ENCODE measurements around the gene GARS1. TPM values are rescaled to one million over a fixed set of nuclear protein-coding genes. Genes with fewer than 3 reads are reported as not detected.

Gene GARS1
- total RNA-seq, 2 experiments from 2014 or later, result 185 to 189 TPM

GRCh38 chr7:30659312-30659711 is 64.6 kb downstream of the GARS1 start:
- no peaks in the 10 kb centered on the region for H3K27me3 Mint-ChIP-seq (ENCODE audit: low read depth)
- H3K27ac Mint-ChIP-seq, result no peak overlapping the region
- ChIA-PET CTCF (no interaction called here), POLR2A (no interaction called here)
- no peaks in the 10 kb centered on the region for H3K9me3 Mint-ChIP-seq (ENCODE audit: insufficient read depth)
- DNase-seq, result no peak
- no peak for ATAC-seq
- no peaks in the 10 kb centered on the region for H3K4me1 Mint-ChIP-seq (ENCODE audit: low read depth)
- H3K4me3 Mint-ChIP-seq, result no peak overlapping the region
- H3K36me3 Mint-ChIP-seq (ENCODE audit: low read depth), result no peaks in the 10 kb centered on the region

DNA sequence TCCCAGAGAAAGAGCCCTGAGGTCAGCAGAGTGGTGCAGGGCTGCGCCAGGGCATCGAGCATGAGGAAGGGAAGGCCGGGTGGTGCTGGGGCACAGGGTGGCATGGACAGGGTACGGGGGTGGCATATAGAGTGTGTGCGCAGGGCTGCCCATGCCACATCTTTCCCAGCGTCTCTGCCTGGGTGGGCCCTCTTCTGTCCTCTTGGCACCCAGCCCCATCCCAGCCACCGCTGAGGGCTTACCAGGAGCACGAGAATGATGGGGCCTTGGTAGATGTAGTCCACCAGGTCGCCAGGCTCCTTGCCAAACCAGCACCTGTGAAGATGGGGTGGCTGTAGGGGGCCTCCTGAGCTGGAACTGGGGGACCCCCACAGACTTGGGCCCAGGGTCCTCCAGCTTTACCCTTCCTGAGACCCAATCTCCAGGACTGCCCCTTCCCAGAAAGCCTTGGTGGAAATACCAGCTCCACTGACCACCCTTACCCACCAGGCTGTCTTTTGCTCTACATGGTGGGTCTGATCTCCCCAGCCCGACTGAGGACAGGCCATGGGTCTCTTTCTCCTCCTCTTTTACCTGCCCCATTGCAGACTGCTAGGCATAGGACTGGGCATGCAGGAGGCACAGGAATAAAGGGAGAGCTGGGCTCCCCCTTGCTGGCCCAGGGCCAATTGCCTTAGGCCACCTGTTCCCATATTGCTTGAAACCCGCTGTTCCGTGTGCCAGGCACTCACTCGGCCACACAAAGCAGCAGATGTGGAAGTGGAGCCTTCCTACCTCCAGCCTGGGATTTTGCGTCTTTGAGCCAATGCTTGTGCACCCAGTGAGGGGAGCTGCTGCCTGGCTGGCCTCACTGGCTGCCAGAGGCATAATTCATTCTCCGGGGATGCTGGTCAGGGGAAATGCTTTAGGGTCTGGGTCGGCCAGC is 65.9 kb downstream of the GARS1 start:
- CTCF ChIA-PET, result no interaction called here

DNA sequence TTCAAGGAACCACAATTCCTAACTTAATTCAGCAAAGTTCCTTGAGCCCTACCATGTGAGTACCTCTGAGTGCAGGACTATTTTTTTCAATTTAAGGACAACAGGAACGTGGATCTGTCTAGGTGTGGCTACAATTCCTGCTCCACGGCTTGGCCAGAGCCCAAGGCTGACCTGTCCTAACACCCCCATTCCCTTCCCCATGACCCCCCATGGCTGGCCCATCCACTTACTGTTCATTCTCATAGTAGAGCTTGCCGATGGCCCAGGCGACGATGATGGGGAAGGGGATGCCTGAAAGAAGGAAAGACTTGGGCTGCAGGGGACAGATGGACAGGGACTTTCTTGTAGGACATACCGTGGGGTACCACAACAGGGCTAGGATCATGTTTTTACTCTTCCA is 67.2 kb downstream of the GARS1 start:
- DNase-seq, result no peak
- Mint-ChIP-seq H3K27me3 (ENCODE audit: low read depth) (no peaks in the 10 kb centered on the region), H3K36me3 (ENCODE audit: low read depth) (no peaks in the 10 kb centered on the region), H3K27ac (no peak overlapping the region), H3K9me3 (ENCODE audit: insufficient read depth) (no peaks in the 10 kb centered on the region), H3K4me3 (no peak overlapping the region), H3K4me1 (ENCODE audit: low read depth) (no peaks in the 10 kb centered on the region)
- CTCF ChIA-PET, result no interaction called here
- POLR2A ChIA-PET, result no interaction called here
- no peak for ATAC-seq

More for the DNA sequence above, 65.9 kb downstream of the GARS1 start:
- H3K4me1 Mint-ChIP-seq (ENCODE audit: low read depth), result no peaks in the 10 kb centered on the region
- no peak overlapping the region for H3K4me3 Mint-ChIP-seq
- no peaks in the 10 kb centered on the region for H3K9me3 Mint-ChIP-seq (ENCODE audit: insufficient read depth)
- DNase-seq (no peak), ATAC-seq (no peak)
- no peaks in the 10 kb centered on the region for H3K36me3 Mint-ChIP-seq (ENCODE audit: low read depth)
- POLR2A ChIA-PET, result no interaction called here
- H3K27me3 Mint-ChIP-seq (ENCODE audit: low read depth), result no peaks in the 10 kb centered on the region
- H3K27ac Mint-ChIP-seq, result no peak overlapping the region

- no peak overlapping the region for H3K4me3 Mint-ChIP-seq
- H3K4me1 Mint-ChIP-seq (ENCODE audit: low read depth), result no peaks in the 10 kb centered on the region
- CTCF ChIA-PET, result interaction anchor here (1.1 to 1.5 kb wide), 3 partner anchors 12 to 98 kb away, joined by 3 read pairs; no protein-coding TSS in a partner anchor
- no peak overlapping the region for H3K27ac Mint-ChIP-seq
- no peaks in the 10 kb centered on the region for H3K27me3 Mint-ChIP-seq (ENCODE audit: low read depth)
- DNase-seq (no peak), ATAC-seq (no peak)
- POLR2A ChIA-PET, result no interaction called here
- H3K36me3 Mint-ChIP-seq (ENCODE audit: low read depth), result no peaks in the 10 kb centered on the region
- H3K9me3 Mint-ChIP-seq (ENCODE audit: insufficient read depth), result no peaks in the 10 kb centered on the region
Measured at GRCh38 chr7:30662431-30662939, 67.8 kb downstream of the GARS1 start.

DNA sequence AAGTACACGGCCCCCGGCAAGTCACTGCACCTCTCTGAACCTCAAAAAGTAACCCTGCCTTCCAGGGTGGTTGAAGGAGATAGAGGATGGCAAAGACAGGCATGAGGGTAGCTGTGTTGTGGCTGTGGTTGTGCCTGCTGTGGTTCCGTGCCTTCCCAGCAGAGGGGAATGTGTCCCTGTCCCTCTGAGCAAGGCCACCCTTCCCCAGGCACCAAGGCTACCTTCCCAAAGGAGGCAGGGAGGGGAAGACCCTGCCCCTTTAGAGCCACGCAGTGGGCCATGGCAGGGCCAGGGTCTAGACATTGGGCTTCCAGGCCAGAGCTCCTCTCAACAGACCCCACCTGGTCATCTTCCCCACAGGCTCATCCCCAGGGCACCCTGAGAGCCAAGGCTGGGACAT is 68.7 kb downstream of the GARS1 start:
- POLR2A ChIA-PET, result no interaction called here
- Mint-ChIP-seq H3K27ac (no peak overlapping the region), H3K27me3 (ENCODE audit: low read depth) (no peaks in the 10 kb centered on the region), H3K4me3 (no peak overlapping the region), H3K4me1 (ENCODE audit: low read depth) (no peaks in the 10 kb centered on the region), H3K36me3 (ENCODE audit: low read depth) (no peaks in the 10 kb centered on the region), H3K9me3 (ENCODE audit: insufficient read depth) (no peaks in the 10 kb centered on the region)
- DNase-seq (no peak), ATAC-seq (no peak)
- CTCF ChIA-PET, result interaction anchor here (1.1 to 1.5 kb wide), 3 partner anchors 13 to 99 kb away, joined by 3 read pairs; no protein-coding TSS in a partner anchor

DNA sequence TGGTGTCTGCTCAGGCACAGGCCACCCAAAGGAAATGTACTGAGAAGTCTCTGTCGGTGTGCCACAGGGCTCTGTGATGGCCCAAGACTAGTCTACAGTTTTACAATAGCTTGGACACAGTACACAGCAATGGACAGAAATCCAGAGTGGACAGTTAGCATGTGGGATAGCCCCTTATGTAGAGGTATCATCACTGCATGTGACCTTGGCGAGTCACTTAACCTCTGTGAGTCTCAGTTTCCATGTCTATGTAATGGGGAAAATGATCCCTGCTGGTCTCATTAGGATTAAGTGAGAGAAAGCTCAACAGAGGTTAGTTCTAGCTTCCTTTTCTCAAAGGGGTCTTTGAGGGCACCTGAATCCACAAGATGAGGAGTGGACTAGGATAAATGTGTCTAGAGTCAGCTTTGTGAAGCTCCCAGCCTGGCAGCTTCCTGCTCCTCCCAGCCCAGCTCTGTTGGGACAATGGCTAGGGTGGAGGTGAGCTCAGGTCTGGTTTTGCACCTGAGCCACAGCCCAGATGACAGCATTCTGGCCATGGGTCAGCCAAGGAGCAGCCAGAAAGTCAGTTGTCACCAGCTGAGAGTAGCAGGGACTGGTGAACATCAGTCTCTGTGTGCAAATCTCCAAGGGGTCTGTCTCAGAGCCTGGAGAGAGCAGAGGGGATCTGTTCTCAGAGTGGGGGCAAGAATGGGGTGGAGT is 69.7 kb downstream of the GARS1 start:
- no peaks in the 10 kb centered on the region for H3K9me3 Mint-ChIP-seq (ENCODE audit: insufficient read depth)
- ATAC-seq, result no peak

DNA sequence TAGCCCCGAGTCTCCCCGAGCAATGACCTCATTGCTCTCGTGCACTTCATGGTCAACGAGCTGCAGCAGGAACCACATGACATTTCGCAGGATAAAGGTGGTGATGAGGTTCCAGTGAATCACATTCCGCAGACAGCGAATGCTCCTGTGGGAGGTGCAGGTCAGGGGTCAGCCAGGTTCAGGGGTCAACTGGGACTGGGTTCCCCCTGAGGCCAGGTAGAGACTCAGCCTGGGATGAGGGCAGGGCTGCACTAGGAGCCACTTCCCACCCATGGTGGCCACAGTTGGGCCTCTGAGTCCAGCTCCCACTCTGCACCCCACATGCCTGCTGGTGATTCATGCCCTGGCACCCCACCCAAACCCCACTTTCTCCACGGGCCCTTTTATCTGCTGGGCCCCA is 70.4 kb downstream of the GARS1 start:
- POLR2A ChIA-PET, result no interaction called here
- CTCF ChIA-PET, result no interaction called here
- DNase-seq, result no peak

More for the DNA sequence above, 69.7 kb downstream of the GARS1 start:
- no peaks in the 10 kb centered on the region for H3K4me1 Mint-ChIP-seq (ENCODE audit: low read depth)
- POLR2A ChIA-PET, result no interaction called here
- H3K36me3 Mint-ChIP-seq (ENCODE audit: low read depth), result no peaks in the 10 kb centered on the region
- no peak overlapping the region for H3K27ac Mint-ChIP-seq
- CTCF ChIA-PET, result interaction anchor here (0.8 to 1.5 kb wide), 2 partner anchors 75 to 100 kb away, joined by 3 read pairs; no protein-coding TSS in a partner anchor
- H3K4me3 Mint-ChIP-seq, result no peak overlapping the region
- no peaks in the 10 kb centered on the region for H3K27me3 Mint-ChIP-seq (ENCODE audit: low read depth)
- no peak for DNase-seq

DNA sequence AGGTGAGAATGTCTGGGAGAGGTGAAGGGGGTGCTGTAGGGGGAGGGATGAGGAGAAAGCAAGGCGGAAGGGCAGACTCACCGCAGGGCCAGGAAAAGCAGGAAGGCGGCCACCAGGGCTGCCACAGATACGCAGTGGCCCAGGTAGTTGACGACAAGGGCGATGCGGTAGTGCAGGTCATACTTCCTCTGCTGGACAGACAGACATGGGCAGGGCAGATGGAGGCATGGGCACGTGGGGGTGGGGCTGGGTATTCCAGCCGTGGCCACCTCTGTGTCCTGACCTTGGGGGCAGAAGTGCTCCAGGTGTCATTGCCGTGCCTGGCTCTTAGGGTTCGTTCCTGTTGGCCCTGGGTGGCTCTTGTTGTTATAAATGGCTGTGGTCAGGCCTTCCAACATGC is 70.8 kb downstream of the GARS1 start:
- H3K36me3 Mint-ChIP-seq (ENCODE audit: low read depth), result no peaks in the 10 kb centered on the region
- ATAC-seq (no peak), DNase-seq (no peak)
- CTCF ChIA-PET, result no interaction called here
- POLR2A ChIA-PET, result no interaction called here
- H3K27ac Mint-ChIP-seq, result no peak overlapping the region
- H3K4me1 Mint-ChIP-seq (ENCODE audit: low read depth), result no peaks in the 10 kb centered on the region
- peaks cover 3% of the 10 kb centered on the region for H3K27me3 Mint-ChIP-seq (ENCODE audit: low read depth)
- no peak overlapping the region for H3K4me3 Mint-ChIP-seq
- H3K9me3 Mint-ChIP-seq (ENCODE audit: insufficient read depth), result no peaks in the 10 kb centered on the region

More for the DNA sequence above, 70.4 kb downstream of the GARS1 start:
- no peaks in the 10 kb centered on the region for H3K36me3 Mint-ChIP-seq (ENCODE audit: low read depth)
- H3K27me3 Mint-ChIP-seq (ENCODE audit: low read depth), result peaks cover 3% of the 10 kb centered on the region
- H3K4me1 Mint-ChIP-seq (ENCODE audit: low read depth), result no peaks in the 10 kb centered on the region
- ATAC-seq, result no peak
- no peaks in the 10 kb centered on the region for H3K9me3 Mint-ChIP-seq (ENCODE audit: insufficient read depth)
- no peak overlapping the region for H3K27ac Mint-ChIP-seq
- no peak overlapping the region for H3K4me3 Mint-ChIP-seq

- Mint-ChIP-seq H3K27ac (no peak overlapping the region), H3K9me3 (ENCODE audit: insufficient read depth) (no peaks in the 10 kb centered on the region), H3K27me3 (ENCODE audit: low read depth) (peaks cover 6% of the 10 kb centered on the region), H3K4me3 (no peak overlapping the region), H3K36me3 (ENCODE audit: low read depth) (no peaks in the 10 kb centered on the region), H3K4me1 (ENCODE audit: low read depth) (no peaks in the 10 kb centered on the region)
- CTCF ChIA-PET, result no interaction called here
- POLR2A ChIA-PET, result no interaction called here
- ATAC-seq, result no peak
- no peak for DNase-seq
Measured at GRCh38 chr7:30667172-30667571, 72.5 kb downstream of the GARS1 start.

DNA sequence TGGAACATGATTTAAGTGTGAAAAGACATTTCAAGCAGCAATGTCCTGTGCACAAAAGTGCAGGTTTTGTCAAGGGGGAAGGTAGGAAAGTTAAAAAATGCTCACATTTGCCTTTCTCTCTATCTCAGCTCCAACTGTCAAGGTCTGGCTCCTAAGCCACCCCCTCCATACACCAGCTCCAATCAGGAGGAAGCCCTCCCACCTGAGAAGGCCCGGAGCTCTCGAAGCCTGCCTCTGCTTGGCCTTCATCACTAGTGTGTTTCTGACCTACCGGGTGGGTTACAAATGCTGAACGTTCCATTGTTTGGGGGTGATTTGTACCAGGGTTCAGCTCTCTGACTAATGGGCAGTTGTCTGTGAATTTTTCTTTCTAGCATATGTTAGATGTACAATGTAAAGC is 73.4 kb downstream of the GARS1 start:
- Mint-ChIP-seq H3K9me3 (ENCODE audit: insufficient read depth) (no peaks in the 10 kb centered on the region), H3K4me3 (no peak overlapping the region), H3K36me3 (ENCODE audit: low read depth) (no peaks in the 10 kb centered on the region), H3K27me3 (ENCODE audit: low read depth) (peaks cover 6% of the 10 kb centered on the region), H3K27ac (no peak overlapping the region), H3K4me1 (ENCODE audit: low read depth) (no peaks in the 10 kb centered on the region)
- ATAC-seq (no peak), DNase-seq (no peak)
- CTCF ChIA-PET, result interaction anchor here (0.7 kb wide), 1 partner anchor 9 kb away, joined by 3 read pairs; no protein-coding TSS in a partner anchor
- POLR2A ChIA-PET, result no interaction called here

DNA sequence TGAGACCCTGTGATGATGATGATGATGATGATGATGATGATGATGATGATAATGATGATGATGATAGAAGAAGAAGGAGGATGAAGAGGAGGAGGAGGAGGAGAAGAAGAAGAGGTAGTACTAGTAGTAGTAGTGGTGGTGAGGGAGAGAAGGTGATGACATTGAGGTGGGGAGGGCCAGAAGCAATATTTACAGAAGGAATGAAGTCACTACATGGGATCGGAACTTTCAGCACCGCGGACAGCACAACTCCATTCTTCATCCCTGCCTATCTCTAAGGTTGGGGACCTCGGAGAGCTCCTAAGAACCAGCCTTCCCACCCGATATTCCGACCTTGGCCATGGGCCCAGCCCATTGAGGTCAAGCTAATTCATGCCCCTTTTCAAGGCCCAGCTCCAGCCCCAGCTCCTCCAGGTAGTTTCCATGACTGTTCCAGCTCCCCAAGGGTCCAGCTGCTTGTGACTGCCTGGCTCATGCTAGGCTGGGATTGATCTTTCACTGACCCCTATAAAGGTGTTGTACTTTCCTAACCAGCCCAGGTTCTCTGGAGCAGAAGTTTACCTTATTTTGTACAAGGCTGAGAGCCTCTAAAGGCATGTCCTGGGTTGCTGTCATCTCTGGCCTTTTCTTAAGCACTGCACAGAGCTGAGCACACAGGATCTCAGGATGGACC is 77.3 kb downstream of the GARS1 start:
- no peak overlapping the region for H3K4me3 Mint-ChIP-seq
- H3K36me3 Mint-ChIP-seq (ENCODE audit: low read depth), result no peaks in the 10 kb centered on the region
- ATAC-seq, result peak; percentile 61
- peak; percentile 52 for DNase-seq
- H3K27me3 Mint-ChIP-seq (ENCODE audit: low read depth), result peaks cover 13% of the 10 kb centered on the region
- H3K9me3 Mint-ChIP-seq (ENCODE audit: insufficient read depth), result no peaks in the 10 kb centered on the region
- H3K4me1 Mint-ChIP-seq (ENCODE audit: low read depth), result no peaks in the 10 kb centered on the region
- H3K27ac Mint-ChIP-seq, result no peak overlapping the region
- POLR2A ChIA-PET, result no interaction called here
- CTCF ChIA-PET, result no interaction called here

DNA sequence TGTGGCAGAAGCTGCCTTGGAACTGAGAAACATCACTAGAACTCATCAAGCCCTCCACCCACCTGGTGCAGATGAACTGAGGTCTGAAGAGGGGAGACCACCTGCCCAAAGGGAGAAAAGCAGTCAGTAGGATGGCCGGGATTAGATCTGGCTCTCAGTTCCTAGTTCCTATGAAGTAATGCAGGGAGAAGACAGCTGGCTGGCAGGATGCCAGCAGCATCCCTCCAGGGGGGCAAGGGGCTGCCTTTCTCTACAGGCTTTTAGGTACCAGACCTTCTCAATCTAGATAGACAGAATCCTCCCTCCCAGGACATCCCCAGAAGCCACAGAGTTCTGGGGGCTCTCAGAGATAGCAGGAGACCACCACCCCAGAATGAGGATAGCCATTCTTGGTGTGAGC is 79.7 kb downstream of the GARS1 start:
- Mint-ChIP-seq H3K4me3 (no peak overlapping the region), H3K4me1 (ENCODE audit: low read depth) (no peaks in the 10 kb centered on the region), H3K27ac (no peak overlapping the region), H3K9me3 (ENCODE audit: insufficient read depth) (no peaks in the 10 kb centered on the region), H3K27me3 (ENCODE audit: low read depth) (peaks cover 27% of the 10 kb centered on the region), H3K36me3 (ENCODE audit: low read depth) (no peaks in the 10 kb centered on the region)
- ChIA-PET CTCF (no interaction called here), POLR2A (no interaction called here)
- ATAC-seq (no peak), DNase-seq (no peak)

All from activated CD8-positive, alpha-beta T cell treated with anti-CD3 and anti-CD28 coated beads, Interleukin-2, amount 10 ng/mL, durations not matched to agents 7 days and 5 days (primary cell).